ENCODE results near the gene LSM12.

The LSM12 gene

GRCh38 chr17:44074231-44074910 lies 7.9 kb upstream of the LSM12 start:
- H3K4me3 ChIP-seq (ENCODE audit: low read length): no peak overlapping the region
- TF ChIP-seq ZNF274 (IDR thresholded peaks at IDR 0.05; ENCODE audit: low read depth, low read length): no peak

- H3K4me3 ChIP-seq (ENCODE audit: low read length): peak overlapping the region; percentile 97
- TF ChIP-seq ZNF274 (IDR thresholded peaks at IDR 0.05; ENCODE audit: low read depth, low read length): no peak
Observed at GRCh38 chr17:44071772-44072171, 5.3 kb upstream of the LSM12 start.

DNA sequence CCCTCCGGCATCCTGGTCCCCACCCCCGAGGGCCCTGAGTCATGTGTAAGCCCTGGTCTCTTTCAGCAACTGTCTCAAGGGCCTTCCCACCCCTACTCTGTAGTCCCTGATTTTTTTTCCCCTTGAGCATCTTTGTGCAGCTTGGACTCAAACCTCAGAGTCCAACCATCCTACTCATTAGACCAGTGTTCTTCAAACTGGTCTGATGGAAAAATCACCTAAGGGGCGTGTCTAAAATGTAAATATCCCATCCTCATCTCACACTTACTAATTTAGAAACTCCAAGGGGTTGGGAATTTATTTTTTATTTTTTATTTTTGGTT lies 4.7 kb upstream of the LSM12 start:
- no peak for TF ChIP-seq ZNF274 (IDR thresholded peaks at IDR 0.05; ENCODE audit: low read depth, low read length)
- H3K4me3 ChIP-seq (ENCODE audit: low read length): peak overlapping the region; percentile 97

GRCh38 chr17:44070455-44071197 lies 4.2 kb upstream of the LSM12 start, which contains the start of gene G6PC3:
TSS of gene G6PC3 (plus strand) at chr17:44070735. CDS start at chr17:44070966, 231 bp downstream.
- peak within 1 kb of the TSS; percentile 97 for H3K4me3 ChIP-seq (ENCODE audit: low read length)
- TF ChIP-seq ZNF274 (IDR thresholded peaks at IDR 0.05; ENCODE audit: low read depth, low read length): no peak

GRCh38 chr17:44069974-44070454 lies 3.5 kb upstream of the LSM12 start:
- no peak for TF ChIP-seq ZNF274 (IDR thresholded peaks at IDR 0.05; ENCODE audit: low read depth, low read length)
- peak overlapping the region; percentile 97 for H3K4me3 ChIP-seq (ENCODE audit: low read length)

GRCh38 chr17:44067545-44067940 lies 1.1 kb upstream of the LSM12 start:
- H3K4me3 ChIP-seq (ENCODE audit: low read length): no peak overlapping the region
- no peak for TF ChIP-seq ZNF274 (IDR thresholded peaks at IDR 0.05; ENCODE audit: low read depth, low read length)

GRCh38 chr17:44065668-44066203 lies 735 bp downstream of the LSM12 start:
- TF ChIP-seq ZNF274 (IDR thresholded peaks at IDR 0.05; ENCODE audit: low read depth, low read length): no peak
- H3K4me3 ChIP-seq (ENCODE audit: low read length): peak overlapping the region; percentile 97

DNA sequence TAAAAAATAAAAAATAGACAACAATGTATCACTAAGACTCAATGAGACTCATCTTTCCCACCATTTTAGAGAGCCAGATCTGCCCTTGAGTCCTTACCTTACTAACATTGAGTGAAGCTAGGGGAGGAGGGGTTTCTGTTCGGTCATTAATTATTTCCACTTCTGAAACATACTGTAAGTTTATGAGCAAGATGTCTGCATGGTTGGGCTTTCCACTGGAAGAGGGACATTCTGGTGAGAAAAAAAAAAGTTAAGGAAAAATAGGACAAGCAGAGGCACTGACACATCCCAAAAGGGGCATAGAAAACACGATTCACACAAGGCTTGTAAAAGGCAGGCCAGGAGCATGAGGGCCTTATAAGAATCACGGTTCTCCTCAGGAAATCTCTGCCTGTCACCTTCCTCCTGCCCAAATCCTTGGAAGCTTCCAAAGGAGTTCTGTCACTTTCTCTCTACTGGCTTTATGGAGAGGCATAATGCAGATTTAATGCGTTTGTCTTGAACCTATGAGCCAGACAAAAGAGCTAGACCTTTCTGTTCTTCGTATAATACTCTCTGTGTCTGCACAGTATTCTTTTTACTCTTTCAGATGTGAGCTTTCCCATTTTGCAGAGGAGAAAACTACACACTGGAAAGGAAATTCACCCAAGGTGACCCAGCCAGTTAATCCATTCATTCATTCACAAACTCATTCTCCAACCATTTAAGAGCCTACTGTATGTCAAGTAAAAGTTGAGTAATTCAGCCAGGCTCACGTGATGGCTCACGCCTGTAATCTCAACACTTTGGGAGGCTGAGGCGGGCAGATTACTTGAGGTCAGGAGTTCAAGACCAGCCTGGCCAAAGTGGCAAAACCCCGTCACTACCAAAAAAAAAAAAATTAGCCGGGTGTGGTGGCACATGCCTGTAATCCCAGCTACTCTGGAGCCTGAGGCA lies 2.5 kb downstream of the LSM12 start:
- TF ChIP-seq ZNF274 (IDR thresholded peaks at IDR 0.05; ENCODE audit: low read depth, low read length): no peak
- no peak overlapping the region for H3K4me3 ChIP-seq (ENCODE audit: low read length)

- no peak for TF ChIP-seq ZNF274 (IDR thresholded peaks at IDR 0.05; ENCODE audit: low read depth, low read length)
- no peak overlapping the region for H3K4me3 ChIP-seq (ENCODE audit: low read length)
Observed at GRCh38 chr17:44062871-44063270, 3.6 kb downstream of the LSM12 start.

GRCh38 chr17:44061446-44061845 lies 5.0 kb downstream of the LSM12 start:
- no peak overlapping the region for H3K4me3 ChIP-seq (ENCODE audit: low read length)
- TF ChIP-seq ZNF274 (IDR thresholded peaks at IDR 0.05; ENCODE audit: low read depth, low read length): no peak

- no peak for TF ChIP-seq ZNF274 (IDR thresholded peaks at IDR 0.05; ENCODE audit: low read depth, low read length)
- H3K4me3 ChIP-seq (ENCODE audit: low read length): no peak overlapping the region
Observed at GRCh38 chr17:44059101-44059892, 7.2 kb downstream of the LSM12 start.

DNA sequence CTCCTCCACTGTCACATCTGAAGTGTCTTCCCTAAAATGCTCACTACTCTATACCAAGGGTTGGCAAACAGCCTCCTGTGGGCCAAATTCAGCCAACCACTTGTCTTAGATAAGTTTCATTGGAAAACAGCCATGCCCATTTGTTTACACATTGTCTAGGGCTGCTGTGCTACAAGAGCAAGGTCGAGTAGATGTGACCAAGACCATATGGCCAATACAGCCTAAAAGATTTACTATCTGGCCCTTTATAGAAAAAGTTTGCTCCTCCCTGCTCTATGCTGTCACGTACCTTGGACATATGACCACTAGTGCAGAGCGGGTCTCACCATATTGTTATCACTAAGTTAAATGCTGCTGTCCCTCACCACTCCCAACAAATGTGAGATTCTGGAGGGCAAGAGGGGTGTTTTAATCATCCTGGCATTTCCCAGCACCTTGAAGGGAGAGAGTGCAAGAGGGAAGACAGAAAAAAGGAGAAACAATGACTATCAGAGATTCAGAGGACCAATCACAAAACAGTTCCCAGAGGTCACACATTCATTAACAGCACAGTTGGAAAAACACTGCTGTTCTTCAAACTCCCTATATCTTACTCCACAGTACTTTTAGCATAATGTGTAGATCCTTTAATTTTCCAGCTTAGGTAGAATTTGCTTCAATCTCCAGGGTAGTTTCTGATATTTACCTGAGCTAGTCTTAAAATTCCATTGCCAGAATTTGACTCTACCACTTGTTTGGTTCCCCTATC lies 13.2 kb downstream of the LSM12 start:
- no peak for TF ChIP-seq ZNF274 (IDR thresholded peaks at IDR 0.05; ENCODE audit: low read depth, low read length)
- H3K4me3 ChIP-seq (ENCODE audit: low read length): no peak overlapping the region
